GM21447 (cell line): ENCODE measurements around the gene ZFHX3.

Experiments
- ATAC-seq: cut with Tn5 transposase; IDR thresholded peaks from one replicate; pipeline ENCODE4 v1.9.1; 2021; ENCODE audit not compliant: unreplicated experiment

The ZFHX3 gene

GRCh38 chr16:72785171-72785570 lies 262.8 kb downstream of the ZFHX3 start:
- ATAC-seq, result no peak

GRCh38 chr16:72783716-72784318 lies 264.1 kb downstream of the ZFHX3 start:
- ATAC-seq, result no peak

- ATAC-seq, result no peak
Observed at GRCh38 chr16:72769876-72770275, 278.1 kb downstream of the ZFHX3 start.

- no peak for ATAC-seq
Observed at GRCh38 chr16:72768591-72768990, 279.3 kb downstream of the ZFHX3 start.

GRCh38 chr16:72766506-72766905 lies 281.4 kb downstream of the ZFHX3 start:
- ATAC-seq, result no peak

GRCh38 chr16:72764015-72764654 lies 283.8 kb downstream of the ZFHX3 start:
- ATAC-seq, result no peak

- ATAC-seq, result no peak
Observed at GRCh38 chr16:72760581-72760980, 287.3 kb downstream of the ZFHX3 start.

GRCh38 chr16:72753881-72754280 lies 294.0 kb downstream of the ZFHX3 start:
- ATAC-seq, result no peak

- no peak for ATAC-seq
Observed at GRCh38 chr16:72752004-72752695, 295.8 kb downstream of the ZFHX3 start.

- ATAC-seq, result no peak
Observed at GRCh38 chr16:72751076-72751475, 296.9 kb downstream of the ZFHX3 start.

GRCh38 chr16:72749091-72749490 lies 298.8 kb downstream of the ZFHX3 start:
- no peak for ATAC-seq

- ATAC-seq, result no peak
Observed at GRCh38 chr16:72744076-72744793, 303.7 kb downstream of the ZFHX3 start.

GRCh38 chr16:72743011-72743761 lies 304.7 kb downstream of the ZFHX3 start:
- ATAC-seq, result peak; percentile 86

- ATAC-seq, result no peak
Observed at GRCh38 chr16:72740347-72740746, 307.6 kb downstream of the ZFHX3 start.

- no peak for ATAC-seq
Observed at GRCh38 chr16:72739577-72739976, 308.4 kb downstream of the ZFHX3 start.

- no peak for ATAC-seq
Observed at GRCh38 chr16:72736074-72736473, 311.9 kb downstream of the ZFHX3 start.
